K562 (cell line): Measurements from ENCODE around the gene AIFM1. TPM values are rescaled to one million over a fixed set of nuclear protein-coding genes. Genes with fewer than 3 reads are reported as not detected.

Experiments
- DPF2 ChIP-seq: fragments of 450-650 bp; IDR thresholded peaks from 2 replicates; pipeline ENCODE4 v1.6.1; 2016
- L3MBTL2 ChIP-seq: fragments of 450-650 bp; IDR thresholded peaks from 2 replicates; pipeline ENCODE4 v1.6.1; 2016; ENCODE audit warnings: mild to moderate bottlenecking, moderate library complexity
- MAZ ChIP-seq, 2 experiments: fragments of 450-650 bp in 1 of 2; sonication (generic) in 1 of 2; formaldehyde crosslinking; IDR thresholded peaks in 1 of 2; conservative IDR thresholded peaks in 1 of 2; 2 replicates each; pipeline versions ENCODE4 v1.4.0 to v1.5.0; 2020; ENCODE audit warnings: mild to moderate bottlenecking in 1 of 2, missing genetic modification reagents in 1 of 2
- TEAD4 ChIP-seq, 2 experiments: sonication (generic) in 1 of 2; formaldehyde crosslinking in 1 of 2; IDR thresholded peaks; 2 replicates each; pipeline versions ENCODE4 v1.6.1 to v1.8.0; 2012 to 2022; ENCODE audit warnings: borderline replicate concordance in 1 of 2, inconsistent platforms in 1 of 2, low read length in 1 of 2, mild to moderate bottlenecking in 1 of 2, missing genetic modification reagents in 1 of 2
- XRCC5 ChIP-seq: fragments of 200-400 bp; formaldehyde crosslinking; IDR thresholded peaks from 2 replicates; pipeline ENCODE4 v1.6.1; 2017; ENCODE audit warnings: low read depth, mild to moderate bottlenecking, low read length
- ZNF408 ChIP-seq: fragments of 250-450 bp; sonication (Bioruptor Pico); IDR thresholded peaks from 2 replicates; pipeline ENCODE4 v1.4.0; 2020; ENCODE audit warnings: low read depth, mild to moderate bottlenecking, moderate library complexity
- polyA plus RNA-seq, 8 experiments: library from polyadenylated mRNA; depleted of rRNA in 4 of 8; stranded (reverse) in 5 of 8; unstranded in 3 of 8; fragments of >200 nt; fragmentation: Nextera tagmentation in 2 of 8; fragmentation: Illumina TruSeq in 1 of 8; extraction: Ambion mirVana in 2 of 8; extraction: Trizol in 1 of 8; gene quantifications; 2 replicates each; pipeline versions ENCODE4 v1.2.1 to v1.2.3, GENCODE V29; 2011 to 2014; ENCODE audit warnings: inconsistent platforms in 1 of 8, missing spikeins in 1 of 8
- total RNA-seq, 7 experiments: library from RNA; depleted of rRNA in 6 of 7; stranded (reverse); fragments of >200 nt in 6 of 7; fragmentation: Illumina TruSeq in 2 of 7; extraction: Trizol in 2 of 7; gene quantifications; 2 replicates each; pipeline versions ENCODE4 v1.2.1 to v1.2.3, GENCODE V29; 2011 to 2021; ENCODE audit warnings: low replicate concordance in 1 of 7
- TF ChIP-seq, protein P1 (sequence below), 2 experiments: fragments of 450-650 bp in 1 of 2; IDR thresholded peaks; 2 replicates each; pipeline ENCODE4 v1.6.1; 2011 to 2017; ENCODE audit warnings: low read depth in 2 of 2, antibody characterized with exemption in 1 of 2, borderline replicate concordance in 1 of 2, low read length in 1 of 2, mild to moderate bottlenecking in 1 of 2, mixed read lengths in 1 of 2; ENCODE audit not compliant: control insufficient read depth in 1 of 2
- TF ChIP-seq, protein P2 (sequence below), 3 experiments: fragments of 200-800 bp in 1 of 3; fragments of 250-450 bp in 1 of 3; fragments of 450-650 bp in 1 of 3; sonication (Bioruptor Pico) in 1 of 3; sonication (Bioruptor generic) in 1 of 3; formaldehyde crosslinking in 1 of 3; IDR thresholded peaks; 2 replicates each; pipeline versions ENCODE4 v1.6.1 to v1.8.0; 2016 to 2022; ENCODE audit warnings: mild to moderate bottlenecking in 2 of 3, missing genetic modification characterization in 2 of 3, missing compliant biosample characterization in 1 of 3, moderate library complexity in 1 of 3
- TF ChIP-seq, protein P3 (sequence below): sonication (generic); IDR thresholded peaks from 2 replicates; pipeline ENCODE4 v1.6.1; 2016
- TF ChIP-seq, protein P4 (sequence below): fragments of 200-800 bp; sonication (Bioruptor generic); IDR thresholded peaks from 2 replicates; pipeline ENCODE4 v1.6.1; 2017; ENCODE audit warnings: missing genetic modification characterization, missing compliant biosample characterization

Gene AIFM1
- total and polyA plus RNA-seq, 9 of the 15 experiments (the other 6 are each of a cell fraction or from before 2014, with no cell fraction given): 51.0 to 117 (median 91.2) TPM

DNA sequence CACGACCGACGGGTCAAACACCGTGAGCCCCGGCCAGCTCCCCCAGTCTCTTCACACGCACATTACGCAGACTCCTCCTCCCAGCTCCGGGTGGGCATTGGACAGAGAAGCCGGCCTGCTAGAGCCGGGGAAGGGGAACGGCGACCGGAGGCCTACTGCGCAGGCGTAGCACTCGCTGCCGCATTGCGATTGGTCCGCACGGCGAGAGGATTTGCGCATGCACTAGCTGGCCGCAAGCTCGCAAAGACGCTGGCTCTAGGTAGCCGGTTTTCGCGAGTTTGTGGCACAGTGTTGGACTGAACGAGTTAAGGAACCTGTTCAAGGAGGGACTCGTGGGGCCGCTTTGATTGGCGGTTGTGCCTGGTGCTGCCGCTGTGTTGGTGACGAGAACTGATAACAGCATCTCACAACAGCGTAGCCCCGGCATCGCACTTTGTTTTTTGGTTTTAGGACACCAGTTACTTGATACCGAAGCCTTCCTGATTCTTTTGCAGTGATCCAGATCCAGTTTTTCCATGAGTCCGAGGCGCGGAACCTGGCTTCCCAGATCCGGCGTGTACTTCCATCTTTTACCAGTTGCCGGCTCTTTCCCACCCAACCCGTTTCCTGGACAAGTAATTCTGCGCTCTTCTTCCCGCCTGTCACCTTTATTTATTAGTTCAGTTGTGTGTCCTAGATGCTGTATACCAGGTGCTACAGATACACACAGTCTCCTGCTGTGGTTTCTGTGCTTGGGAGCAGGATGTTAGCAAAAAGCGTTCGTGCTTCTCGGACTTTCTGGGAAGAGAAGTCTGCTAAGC lies at the start of gene AIFM1 (continued):
- peak; percentile 45 for TF ChIP-seq TEAD4 (IDR thresholded peaks at IDR 0.05; ENCODE audit: low read length)
- no peak for TF ChIP-seq TEAD4 (CRISPR knock-in tag; IDR thresholded peaks at IDR 0.05; ENCODE audit: borderline replicate concordance)
- peak in 1 of 2 experiments; percentile 52; a peak in 1 of 4 replicates for TF ChIP-seq MAZ (CRISPR knock-in tag; conservative IDR thresholded peaks at IDR 0.05 in 1 of 2, IDR thresholded peaks at IDR 0.05 in 1 of 2)
- TF ChIP-seq, protein P1, sequence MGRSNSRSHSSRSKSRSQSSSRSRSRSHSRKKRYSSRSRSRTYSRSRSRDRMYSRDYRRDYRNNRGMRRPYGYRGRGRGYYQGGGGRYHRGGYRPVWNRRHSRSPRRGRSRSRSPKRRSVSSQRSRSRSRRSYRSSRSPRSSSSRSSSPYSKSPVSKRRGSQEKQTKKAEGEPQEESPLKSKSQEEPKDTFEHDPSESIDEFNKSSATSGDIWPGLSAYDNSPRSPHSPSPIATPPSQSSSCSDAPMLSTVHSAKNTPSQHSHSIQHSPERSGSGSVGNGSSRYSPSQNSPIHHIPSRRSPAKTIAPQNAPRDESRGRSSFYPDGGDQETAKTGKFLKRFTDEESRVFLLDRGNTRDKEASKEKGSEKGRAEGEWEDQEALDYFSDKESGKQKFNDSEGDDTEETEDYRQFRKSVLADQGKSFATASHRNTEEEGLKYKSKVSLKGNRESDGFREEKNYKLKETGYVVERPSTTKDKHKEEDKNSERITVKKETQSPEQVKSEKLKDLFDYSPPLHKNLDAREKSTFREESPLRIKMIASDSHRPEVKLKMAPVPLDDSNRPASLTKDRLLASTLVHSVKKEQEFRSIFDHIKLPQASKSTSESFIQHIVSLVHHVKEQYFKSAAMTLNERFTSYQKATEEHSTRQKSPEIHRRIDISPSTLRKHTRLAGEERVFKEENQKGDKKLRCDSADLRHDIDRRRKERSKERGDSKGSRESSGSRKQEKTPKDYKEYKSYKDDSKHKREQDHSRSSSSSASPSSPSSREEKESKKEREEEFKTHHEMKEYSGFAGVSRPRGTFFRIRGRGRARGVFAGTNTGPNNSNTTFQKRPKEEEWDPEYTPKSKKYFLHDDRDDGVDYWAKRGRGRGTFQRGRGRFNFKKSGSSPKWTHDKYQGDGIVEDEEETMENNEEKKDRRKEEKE (IDR thresholded peaks at IDR 0.05; ENCODE audit: borderline replicate concordance in 1 of 2, control insufficient read depth in 1 of 2, low read depth in 2 of 2, low read length in 1 of 2): 0 out of 4 replicates have a peak, but pooled peaks of 1 of the 2 experiments have one; percentile 48
- TF ChIP-seq L3MBTL2: peak; percentile 71; the same call in 1 of the 2 replicates
- TF ChIP-seq XRCC5: peak; percentile 93
- TF ChIP-seq, protein P2, sequence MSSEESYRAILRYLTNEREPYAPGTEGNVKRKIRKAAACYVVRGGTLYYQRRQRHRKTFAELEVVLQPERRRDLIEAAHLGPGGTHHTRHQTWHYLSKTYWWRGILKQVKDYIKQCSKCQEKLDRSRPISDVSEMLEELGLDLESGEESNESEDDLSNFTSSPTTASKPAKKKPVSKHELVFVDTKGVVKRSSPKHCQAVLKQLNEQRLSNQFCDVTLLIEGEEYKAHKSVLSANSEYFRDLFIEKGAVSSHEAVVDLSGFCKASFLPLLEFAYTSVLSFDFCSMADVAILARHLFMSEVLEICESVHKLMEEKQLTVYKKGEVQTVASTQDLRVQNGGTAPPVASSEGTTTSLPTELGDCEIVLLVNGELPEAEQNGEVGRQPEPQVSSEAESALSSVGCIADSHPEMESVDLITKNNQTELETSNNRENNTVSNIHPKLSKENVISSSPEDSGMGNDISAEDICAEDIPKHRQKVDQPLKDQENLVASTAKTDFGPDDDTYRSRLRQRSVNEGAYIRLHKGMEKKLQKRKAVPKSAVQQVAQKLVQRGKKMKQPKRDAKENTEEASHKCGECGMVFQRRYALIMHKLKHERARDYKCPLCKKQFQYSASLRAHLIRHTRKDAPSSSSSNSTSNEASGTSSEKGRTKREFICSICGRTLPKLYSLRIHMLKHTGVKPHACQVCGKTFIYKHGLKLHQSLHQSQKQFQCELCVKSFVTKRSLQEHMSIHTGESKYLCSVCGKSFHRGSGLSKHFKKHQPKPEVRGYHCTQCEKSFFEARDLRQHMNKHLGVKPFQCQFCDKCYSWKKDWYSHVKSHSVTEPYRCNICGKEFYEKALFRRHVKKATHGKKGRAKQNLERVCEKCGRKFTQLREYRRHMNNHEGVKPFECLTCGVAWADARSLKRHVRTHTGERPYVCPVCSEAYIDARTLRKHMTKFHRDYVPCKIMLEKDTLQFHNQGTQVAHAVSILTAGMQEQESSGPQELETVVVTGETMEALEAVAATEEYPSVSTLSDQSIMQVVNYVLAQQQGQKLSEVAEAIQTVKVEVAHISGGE (CRISPR knock-in tag; IDR thresholded peaks at IDR 0.05): no peak; a peak in 1 of 6 replicates
- TF ChIP-seq ZNF408 (CRISPR knock-in tag): no peak
- TF ChIP-seq, protein P3, sequence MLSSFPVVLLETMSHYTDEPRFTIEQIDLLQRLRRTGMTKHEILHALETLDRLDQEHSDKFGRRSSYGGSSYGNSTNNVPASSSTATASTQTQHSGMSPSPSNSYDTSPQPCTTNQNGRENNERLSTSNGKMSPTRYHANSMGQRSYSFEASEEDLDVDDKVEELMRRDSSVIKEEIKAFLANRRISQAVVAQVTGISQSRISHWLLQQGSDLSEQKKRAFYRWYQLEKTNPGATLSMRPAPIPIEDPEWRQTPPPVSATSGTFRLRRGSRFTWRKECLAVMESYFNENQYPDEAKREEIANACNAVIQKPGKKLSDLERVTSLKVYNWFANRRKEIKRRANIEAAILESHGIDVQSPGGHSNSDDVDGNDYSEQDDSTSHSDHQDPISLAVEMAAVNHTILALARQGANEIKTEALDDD: peak; percentile 70; the same call in 1 of the 2 replicates
- TF ChIP-seq DPF2: peak; percentile 63; the same call in 1 of the 2 replicates
- TF ChIP-seq, protein P4, sequence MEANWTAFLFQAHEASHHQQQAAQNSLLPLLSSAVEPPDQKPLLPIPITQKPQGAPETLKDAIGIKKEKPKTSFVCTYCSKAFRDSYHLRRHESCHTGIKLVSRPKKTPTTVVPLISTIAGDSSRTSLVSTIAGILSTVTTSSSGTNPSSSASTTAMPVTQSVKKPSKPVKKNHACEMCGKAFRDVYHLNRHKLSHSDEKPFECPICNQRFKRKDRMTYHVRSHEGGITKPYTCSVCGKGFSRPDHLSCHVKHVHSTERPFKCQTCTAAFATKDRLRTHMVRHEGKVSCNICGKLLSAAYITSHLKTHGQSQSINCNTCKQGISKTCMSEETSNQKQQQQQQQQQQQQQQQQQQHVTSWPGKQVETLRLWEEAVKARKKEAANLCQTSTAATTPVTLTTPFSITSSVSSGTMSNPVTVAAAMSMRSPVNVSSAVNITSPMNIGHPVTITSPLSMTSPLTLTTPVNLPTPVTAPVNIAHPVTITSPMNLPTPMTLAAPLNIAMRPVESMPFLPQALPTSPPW (CRISPR knock-in tag): peak; percentile 40
